SK-MEL-5 (cell line): ENCODE measurements around the gene ZSCAN16. TPM values are rescaled to one million over a fixed set of nuclear protein-coding genes. Genes with fewer than 3 reads are reported as not detected.
"Not testable (repeated sequence)": the region's sequence is repeated elsewhere in the genome, so short reads cannot be mapped to it uniquely, and the experiment has no call there.

ENCODE experiments used
- DNase-seq: peaks from one replicate; pipeline ENCODE4 v3.0.0-alpha.2; 2016; ENCODE audit warnings: low read depth, low spot score
- in situ Hi-C: cut with HindIII; loops from 2 replicates; pipeline ENCODE4 v1.10.0; 2016; ENCODE audit warnings: low sequenced_read_pairs, high pct_unique_total_duplicates, low pct_unique_long_range_greater_than_20kb
- polyA plus RNA-seq, 2 experiments: library from polyadenylated mRNA; depleted of rRNA; stranded (reverse); fragments of >200 nt; gene quantifications; 2 replicates each; pipeline ENCODE4 v1.2.3, GENCODE V29; 2015
- total RNA-seq: library from RNA; depleted of rRNA; stranded (reverse); fragments of >200 nt; shearing (Covaris generic); gene quantifications from 2 replicates; pipeline ENCODE4 v1.2.3, GENCODE V29; 2014; rRNA removed

The ZSCAN16 gene
- total RNA-seq, result 1.7 and 2.1 TPM in 2 replicates
- polyA plus RNA-seq (2015; cell fraction: cytosol; rRNA removed), result 0.27 and 0.51 TPM in 2 replicates
- polyA plus RNA-seq (2015; cell fraction: nucleus; rRNA removed), result 5.4 and 7.5 TPM in 2 replicates

DNA sequence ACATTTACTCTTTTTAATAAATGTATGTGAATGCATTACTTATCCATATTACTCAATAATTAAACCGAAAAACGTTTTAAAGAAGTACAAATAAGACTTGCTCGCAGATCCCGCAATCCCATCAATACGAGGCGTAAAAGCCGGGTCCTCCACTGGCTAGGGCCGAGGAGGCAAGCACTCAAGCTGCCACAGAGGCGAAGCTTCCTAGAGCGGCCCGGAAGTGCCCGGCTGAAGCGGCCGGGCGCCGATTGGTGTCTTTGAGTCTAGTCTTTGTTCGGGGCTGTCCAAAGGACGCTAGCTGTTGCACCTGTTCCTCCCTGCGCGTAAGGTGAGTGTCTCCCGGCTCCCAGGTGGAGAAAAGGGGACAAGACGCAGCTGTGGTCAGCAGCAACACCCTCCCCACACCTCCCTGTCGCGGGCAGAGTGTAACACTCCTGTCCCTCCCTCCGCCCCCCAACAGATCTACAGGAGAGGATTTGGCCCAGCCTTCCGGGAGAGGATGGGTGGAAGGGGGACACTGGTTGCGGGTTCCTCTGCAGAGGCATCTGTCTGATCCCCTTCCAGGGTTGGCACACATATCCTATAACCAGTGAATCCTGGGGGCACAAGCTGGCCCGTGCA, at the start of gene ZSCAN16:
Gene ZSCAN16 (plus strand): TSS at position 260 of the 621 bp plus-strand sequence. CDS start 835 bp downstream, outside the sequence.
- peak; percentile 67 for DNase-seq
- in situ Hi-C loops, result no loop called here

DNA sequence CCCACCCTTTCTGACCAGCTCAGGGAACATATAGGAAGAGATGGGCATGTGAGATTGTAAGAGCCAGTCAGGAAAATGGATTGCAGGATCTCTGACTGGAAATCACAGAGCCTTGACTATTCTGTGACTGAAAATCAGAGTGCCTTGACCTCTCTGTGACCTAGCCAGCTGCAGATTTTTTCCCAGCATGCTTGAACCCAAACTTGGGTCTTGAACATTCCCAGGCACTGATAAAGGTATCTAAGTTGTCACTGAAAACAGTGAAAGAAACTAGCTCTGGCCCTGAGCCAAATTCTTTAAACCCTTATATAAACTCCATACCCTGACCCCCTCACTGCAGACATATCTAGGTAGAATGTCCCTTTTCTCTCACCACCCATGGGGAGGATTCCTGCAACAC, 46.4 kb upstream of the ZSCAN16 start:
- in situ Hi-C loops, result no loop called here
- DNase-seq, result no peak

GRCh38 chr6:28078836-28079235, 45.6 kb upstream of the ZSCAN16 start:
- in situ Hi-C loops, result no loop called here
- no peak for DNase-seq

DNA sequence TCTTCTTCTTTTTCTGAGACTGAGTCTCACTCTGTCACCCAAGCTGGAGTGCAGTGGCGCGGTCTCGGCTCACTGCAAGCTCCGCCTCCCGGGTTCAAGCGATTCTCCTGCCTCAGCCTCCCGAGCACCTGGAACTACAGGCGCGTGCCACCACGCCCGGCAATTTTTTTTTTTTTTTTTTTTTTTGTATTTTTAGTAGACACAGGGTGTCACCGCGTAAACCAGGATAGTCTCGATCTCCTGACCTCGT, 44.1 kb upstream of the ZSCAN16 start, which contains the start of gene ZNF165:
Gene ZNF165 (plus strand): TSS at position 188 of the 250 bp plus-strand sequence. CDS start 4,913 bp downstream, outside the sequence.
- DNase-seq, in situ Hi-C loops: not testable (repeated sequence)

DNA sequence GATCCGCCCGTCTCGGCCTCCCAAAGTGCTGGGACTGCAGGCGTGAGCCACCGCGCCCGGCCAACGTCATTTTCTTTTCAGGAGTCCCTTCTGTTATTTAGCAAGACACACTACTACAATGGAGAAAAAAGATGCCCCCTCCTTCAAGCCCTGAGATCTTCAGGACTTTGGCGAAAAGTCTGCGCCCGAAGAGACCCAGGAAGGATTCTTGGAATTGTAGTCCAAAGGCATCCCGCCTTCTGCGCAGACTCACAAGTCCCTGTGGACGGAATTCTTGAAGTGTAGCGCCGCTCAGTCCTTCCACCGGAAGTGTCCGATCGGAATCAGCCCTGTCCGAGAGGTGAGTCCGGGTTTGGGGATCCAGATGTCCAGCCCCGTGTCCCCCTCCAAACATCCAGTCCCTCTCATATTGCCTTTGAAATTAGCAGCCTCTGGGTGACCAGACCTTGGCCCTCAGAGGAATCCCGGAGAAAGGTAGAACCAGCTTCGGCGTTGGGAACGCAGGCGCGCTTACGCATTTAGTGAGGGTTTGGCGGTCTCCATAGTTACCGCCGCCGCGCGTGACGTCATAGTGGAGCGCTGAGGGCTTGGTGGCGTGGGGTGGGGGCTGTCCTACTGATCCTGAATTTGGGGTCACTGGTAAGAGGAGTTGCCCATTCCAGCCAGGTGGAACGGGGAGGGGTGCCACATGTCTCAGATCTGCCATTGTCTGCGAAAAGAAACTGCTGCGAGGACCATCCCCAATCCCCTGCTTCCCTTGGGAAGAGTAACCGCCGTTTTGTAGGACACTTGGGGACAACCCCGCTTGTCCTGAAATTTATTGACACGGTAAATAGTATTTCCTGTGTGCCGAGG, 43.6 kb upstream of the ZSCAN16 start:
- DNase-seq, result peak; percentile 95
- in situ Hi-C loops, result no loop called here

- in situ Hi-C loops, result no loop called here
- DNase-seq, result no peak
Observed at GRCh38 chr6:28081486-28081751, 43.0 kb upstream of the ZSCAN16 start.

DNA sequence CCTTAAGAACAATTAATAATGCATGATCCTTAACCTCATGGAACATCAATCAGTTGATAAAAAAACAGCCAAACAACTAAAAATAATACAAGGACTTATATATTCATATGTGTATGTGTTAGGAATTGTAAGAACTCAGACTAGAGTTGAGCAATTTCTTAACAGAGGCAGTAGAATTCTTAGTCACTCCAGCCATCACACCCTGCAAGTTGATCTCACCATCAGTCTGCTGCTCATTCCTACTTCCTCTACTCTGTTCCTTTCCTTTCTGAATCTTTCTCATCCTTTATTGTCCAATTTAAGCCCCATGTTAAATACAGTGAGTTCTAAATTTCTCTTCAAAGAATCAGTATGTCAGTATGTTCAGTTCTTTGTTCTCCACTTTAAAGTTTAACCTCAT, 41.5 kb upstream of the ZSCAN16 start:
- DNase-seq, result no peak
- in situ Hi-C loops, result no loop called here

- in situ Hi-C loops, result no loop called here
- DNase-seq, result no peak
Observed at GRCh38 chr6:28089054-28089453, 35.4 kb upstream of the ZSCAN16 start.

DNA sequence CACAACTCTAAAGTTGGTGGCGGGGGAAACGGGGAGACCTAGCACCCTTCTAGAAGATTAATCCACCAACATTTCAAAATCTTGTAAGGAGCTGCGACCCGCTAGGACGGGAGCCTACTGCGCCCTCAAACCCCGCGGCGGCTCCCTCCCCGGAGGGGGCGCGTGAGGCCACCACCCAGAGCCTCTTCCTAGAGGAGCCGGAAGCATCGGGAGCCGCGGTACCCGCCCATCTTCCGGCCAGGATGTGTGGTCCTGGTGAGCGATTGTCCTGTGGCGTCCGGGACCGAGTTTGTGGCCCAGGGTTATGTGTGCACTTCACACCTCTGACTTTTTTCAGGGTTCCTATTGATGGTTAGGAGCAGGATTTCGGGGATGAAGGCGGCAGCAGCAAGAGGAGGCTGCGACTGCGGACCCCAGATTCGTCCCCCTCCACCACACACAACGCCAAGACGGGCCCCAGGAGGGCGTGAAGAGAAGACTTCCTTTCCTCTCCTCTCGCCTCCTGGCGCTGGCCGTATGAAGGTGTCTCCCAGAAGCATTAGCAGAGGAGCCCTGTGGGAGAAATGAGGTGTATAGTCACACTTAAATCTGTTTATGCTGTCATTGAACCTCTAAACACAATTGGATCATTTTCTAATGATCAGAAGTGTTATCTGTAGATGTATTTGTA, 33.4 kb upstream of the ZSCAN16 start:
- DNase-seq, result no peak
- in situ Hi-C loops, result no loop called here

GRCh38 chr6:28102222-28102621, 22.2 kb upstream of the ZSCAN16 start:
- DNase-seq, in situ Hi-C loops: not testable (repeated sequence)

GRCh38 chr6:28102699-28103098, 21.7 kb upstream of the ZSCAN16 start:
- in situ Hi-C loops, DNase-seq: not testable (repeated sequence)

GRCh38 chr6:28104392-28105244, 19.8 kb upstream of the ZSCAN16 start:
- peak; percentile 69 for DNase-seq
- in situ Hi-C loops, result no loop called here

- in situ Hi-C loops, result no loop called here
- peak; percentile 21 for DNase-seq
Observed at GRCh38 chr6:28105245-28105639, 19.2 kb upstream of the ZSCAN16 start.

- DNase-seq, result no peak
- in situ Hi-C loops, result no loop called here
Observed at GRCh38 chr6:28107506-28107905, 16.9 kb upstream of the ZSCAN16 start.

DNA sequence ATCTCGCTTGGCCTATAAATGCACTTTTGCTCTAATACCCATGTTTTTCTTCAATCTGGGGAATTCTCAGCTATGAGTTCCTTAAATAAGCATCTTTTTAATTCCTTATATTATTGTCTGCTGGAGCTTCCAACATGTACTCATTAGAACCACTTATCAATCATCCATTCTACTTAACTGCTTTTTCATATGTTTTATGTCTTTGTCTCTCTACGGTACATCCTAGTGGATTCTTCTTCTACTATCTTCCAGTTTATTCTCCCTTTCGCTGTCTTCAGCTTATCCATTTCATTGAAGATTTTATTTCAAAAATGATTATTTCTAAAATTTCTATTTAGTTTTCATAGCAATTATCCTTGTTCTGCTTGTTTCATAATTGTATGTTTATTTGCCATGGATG, 12.4 kb upstream of the ZSCAN16 start:
- no peak for DNase-seq
- in situ Hi-C loops, result no loop called here

DNA sequence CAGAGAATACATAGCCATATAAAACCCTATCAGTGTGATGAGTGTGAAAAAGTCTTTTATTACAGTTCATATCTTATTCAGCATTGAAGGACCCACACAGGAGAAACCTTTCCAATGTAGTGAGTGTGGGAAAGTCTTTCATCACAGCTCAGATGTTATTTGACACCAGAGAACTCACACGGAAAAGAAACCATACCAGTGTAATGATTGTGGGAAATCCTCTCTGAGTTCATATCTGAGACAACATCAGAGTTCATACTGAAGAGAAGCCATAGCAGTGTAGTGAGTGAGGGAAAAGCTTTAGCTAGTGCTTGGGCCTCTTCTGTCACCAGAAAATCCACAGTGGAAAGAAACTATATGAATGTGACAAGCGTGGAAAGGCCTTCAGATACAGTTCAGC, 8.6 kb upstream of the ZSCAN16 start:
- in situ Hi-C loops, result no loop called here
- no peak for DNase-seq

- DNase-seq, result peak; percentile 33
- in situ Hi-C loops, result no loop called here
Observed at GRCh38 chr6:28117386-28118050, 6.9 kb upstream of the ZSCAN16 start.
